Measurements from ENCODE around the gene RALBP1. TPM values are rescaled to one million over a fixed set of nuclear protein-coding genes. Genes with fewer than 3 reads are reported as not detected.

The RALBP1 gene
- total RNA-seq, 1 donor from 2014 or later, result 44.5 TPM

GRCh38 chr18:9537677-9538076 is 62.4 kb downstream of the RALBP1 start:
- Mint-ChIP-seq H3K27ac (no peak overlapping the region), H3K4me3 (no peak overlapping the region), H3K9me3 (no peaks in the 10 kb centered on the region), H3K4me1 (ENCODE audit: unreplicated experiment) (peaks cover 11% of the 10 kb centered on the region), H3K36me3 (peaks cover 27% of the 10 kb centered on the region), H3K27me3 (no peaks in the 10 kb centered on the region)
- no peak for TF ChIP-seq CTCF (conservative IDR thresholded peaks at IDR 0.05)
- DNase-seq (ENCODE audit: extremely low spot score, unreplicated experiment), result no peak

DNA sequence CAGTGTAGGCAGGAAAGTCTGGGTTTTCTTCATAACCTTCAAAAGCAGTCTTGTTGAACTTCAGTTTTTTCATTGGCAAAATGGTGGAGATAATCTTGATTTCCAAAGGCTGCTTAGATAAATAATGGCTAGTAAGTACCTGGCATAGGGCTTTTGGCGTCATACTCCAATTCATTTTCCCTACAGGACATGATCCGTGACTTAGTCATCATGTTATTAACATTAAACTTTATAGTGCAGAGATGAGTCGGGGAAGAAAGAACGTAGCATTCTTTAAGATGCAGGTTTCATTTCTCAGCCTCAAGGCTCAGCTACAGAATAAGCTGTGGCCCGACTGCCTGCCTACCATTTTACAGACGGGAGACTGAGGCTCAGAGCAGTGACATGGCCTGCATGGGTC is 64.0 kb downstream of the RALBP1 start:
- Mint-ChIP-seq H3K4me3 (no peak overlapping the region), H3K36me3 (peaks cover 20% of the 10 kb centered on the region), H3K9me3 (no peaks in the 10 kb centered on the region), H3K4me1 (ENCODE audit: unreplicated experiment) (peaks cover 11% of the 10 kb centered on the region), H3K27ac (no peak overlapping the region), H3K27me3 (no peaks in the 10 kb centered on the region)
- no peak for TF ChIP-seq CTCF (conservative IDR thresholded peaks at IDR 0.05)
- no peak for DNase-seq (ENCODE audit: extremely low spot score, unreplicated experiment)

DNA sequence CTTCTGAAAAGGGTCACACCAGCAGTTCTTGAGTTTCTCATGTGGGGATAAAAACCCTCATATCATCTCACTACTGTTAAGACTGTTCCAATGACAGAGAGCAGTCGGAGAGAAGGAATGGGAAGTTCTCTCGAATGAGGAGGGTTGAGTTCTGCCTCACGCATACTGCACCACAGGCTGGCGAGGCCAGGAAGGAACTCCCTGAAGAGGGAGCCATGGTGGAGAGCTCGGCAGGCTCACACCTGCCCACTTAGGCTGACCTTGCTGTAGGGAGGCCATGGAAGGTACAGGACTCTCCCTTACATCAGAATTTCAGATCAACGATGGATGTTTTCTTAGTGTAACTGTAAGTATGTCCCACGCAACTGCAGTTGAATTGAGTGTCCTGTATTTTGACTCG is 64.6 kb downstream of the RALBP1 start:
- TF ChIP-seq CTCF (conservative IDR thresholded peaks at IDR 0.05), result no peak
- Mint-ChIP-seq H3K9me3 (no peaks in the 10 kb centered on the region), H3K27me3 (no peaks in the 10 kb centered on the region), H3K27ac (no peak overlapping the region), H3K4me1 (ENCODE audit: unreplicated experiment) (peaks cover 11% of the 10 kb centered on the region), H3K36me3 (peaks cover 20% of the 10 kb centered on the region), H3K4me3 (no peak overlapping the region)
- DNase-seq (ENCODE audit: extremely low spot score, unreplicated experiment), result no peak

DNA sequence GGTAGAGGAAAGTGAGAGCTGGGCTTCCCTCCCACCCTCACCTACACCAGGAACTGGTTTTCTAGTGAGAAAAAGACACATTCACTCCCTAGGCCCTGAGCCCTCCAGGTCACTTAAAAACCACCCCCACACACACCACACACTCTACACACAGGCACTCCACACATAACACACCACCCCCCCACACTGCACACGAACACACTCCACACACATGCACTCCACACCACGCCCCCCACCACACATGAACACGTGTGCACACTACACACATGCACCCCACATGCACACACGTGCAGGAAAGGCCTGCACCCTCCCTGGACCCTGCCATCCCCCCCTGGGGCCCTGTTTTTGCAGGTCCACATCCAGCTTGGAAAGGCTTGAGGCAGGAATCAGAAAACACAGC is 67.6 kb downstream of the RALBP1 start:
- Mint-ChIP-seq H3K9me3 (no peaks in the 10 kb centered on the region), H3K27ac (no peak overlapping the region), H3K27me3 (no peaks in the 10 kb centered on the region), H3K36me3 (peaks cover 28% of the 10 kb centered on the region), H3K4me3 (no peak overlapping the region), H3K4me1 (ENCODE audit: unreplicated experiment) (no peaks in the 10 kb centered on the region)
- no peak for TF ChIP-seq CTCF (conservative IDR thresholded peaks at IDR 0.05)
- DNase-seq (ENCODE audit: extremely low spot score, unreplicated experiment), result no peak

DNA sequence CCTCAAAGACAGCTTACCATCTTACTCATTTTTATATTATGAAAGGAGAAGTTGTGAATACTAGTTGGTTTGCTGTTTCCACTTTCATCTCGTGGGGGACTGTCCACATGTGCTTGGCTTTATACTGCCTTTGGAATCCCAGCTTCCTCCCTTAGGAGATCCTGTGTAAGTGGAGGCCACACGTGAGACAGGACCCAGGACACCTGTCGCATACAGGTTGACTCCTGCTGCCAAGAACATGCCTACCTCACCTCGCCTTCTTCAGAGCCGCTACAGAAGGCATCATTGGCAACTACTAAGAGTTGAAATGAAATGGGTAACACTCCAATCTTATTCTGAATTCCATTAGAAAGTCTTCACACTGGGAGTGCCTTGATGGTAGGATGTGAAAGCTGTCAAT is 69.7 kb downstream of the RALBP1 start:
- Mint-ChIP-seq H3K36me3 (peaks cover 37% of the 10 kb centered on the region), H3K9me3 (no peaks in the 10 kb centered on the region), H3K27ac (no peak overlapping the region), H3K4me3 (no peak overlapping the region), H3K27me3 (no peaks in the 10 kb centered on the region), H3K4me1 (ENCODE audit: unreplicated experiment) (no peaks in the 10 kb centered on the region)
- no peak for DNase-seq (ENCODE audit: extremely low spot score, unreplicated experiment)
- no peak for TF ChIP-seq CTCF (conservative IDR thresholded peaks at IDR 0.05)

GRCh38 chr18:9546468-9546867 is 71.2 kb downstream of the RALBP1 start:
- H3K27me3 Mint-ChIP-seq, result no peaks in the 10 kb centered on the region
- no peaks in the 10 kb centered on the region for H3K9me3 Mint-ChIP-seq
- TF ChIP-seq CTCF (conservative IDR thresholded peaks at IDR 0.05), result no peak
- no peaks in the 10 kb centered on the region for H3K4me1 Mint-ChIP-seq (ENCODE audit: unreplicated experiment)
- H3K27ac Mint-ChIP-seq, result no peak overlapping the region
- H3K4me3 Mint-ChIP-seq, result no peak overlapping the region
- peaks cover 38% of the 10 kb centered on the region for H3K36me3 Mint-ChIP-seq
- DNase-seq (ENCODE audit: extremely low spot score, unreplicated experiment), result no peak
